HG02759 (cell line): ENCODE data around the gene RASGEF1C.

Experiments used
- ATAC-seq: cut with Tn5 transposase; IDR thresholded peaks from one replicate; pipeline ENCODE4 v1.9.1; 2021; ENCODE audit warnings: mild to moderate bottlenecking, moderate library complexity; ENCODE audit not compliant: unreplicated experiment

The RASGEF1C gene

DNA sequence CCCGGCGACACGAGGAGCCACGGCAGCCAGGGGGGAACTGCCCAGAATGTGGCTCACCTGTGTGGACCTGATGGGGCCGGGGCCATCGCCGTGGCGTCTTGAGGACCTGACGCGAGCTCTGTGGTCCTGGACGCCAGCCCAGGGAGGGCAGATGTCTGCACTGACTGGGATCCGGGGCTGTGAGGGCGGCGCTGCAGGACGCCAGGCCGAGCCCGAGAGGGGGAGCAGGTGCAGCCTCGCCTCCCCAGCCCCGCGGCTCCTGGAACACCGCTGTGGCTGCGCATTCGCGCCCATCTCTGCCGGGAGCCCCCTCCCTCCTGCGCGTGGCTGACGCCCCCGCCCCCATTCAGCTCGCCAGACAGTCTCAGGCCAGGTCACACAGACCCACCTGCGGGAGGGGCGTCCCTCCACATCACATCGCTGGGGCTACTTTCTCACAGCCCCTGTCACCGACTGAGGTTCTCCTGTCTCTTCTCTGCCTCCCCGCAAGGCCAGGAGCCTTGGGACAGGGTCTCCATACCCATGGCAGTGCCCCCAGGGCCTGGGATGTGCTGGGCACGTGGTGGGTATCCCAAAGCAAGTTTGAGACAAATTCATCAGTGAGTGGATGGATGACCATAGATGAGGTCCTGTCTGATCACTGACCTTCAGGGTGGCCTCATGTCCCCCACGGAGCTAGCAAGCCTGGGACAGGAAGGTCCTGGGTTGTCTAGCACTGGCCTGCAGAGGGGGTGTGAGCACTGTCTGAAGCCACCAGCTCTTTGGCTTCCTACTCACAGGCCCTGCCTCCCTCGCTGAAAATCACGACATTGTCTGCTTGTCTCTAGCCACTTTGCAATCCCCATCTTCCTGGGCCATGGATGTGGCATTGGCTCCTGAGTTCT, 47.3 kb downstream of the RASGEF1C start:
- ATAC-seq = no peak

DNA sequence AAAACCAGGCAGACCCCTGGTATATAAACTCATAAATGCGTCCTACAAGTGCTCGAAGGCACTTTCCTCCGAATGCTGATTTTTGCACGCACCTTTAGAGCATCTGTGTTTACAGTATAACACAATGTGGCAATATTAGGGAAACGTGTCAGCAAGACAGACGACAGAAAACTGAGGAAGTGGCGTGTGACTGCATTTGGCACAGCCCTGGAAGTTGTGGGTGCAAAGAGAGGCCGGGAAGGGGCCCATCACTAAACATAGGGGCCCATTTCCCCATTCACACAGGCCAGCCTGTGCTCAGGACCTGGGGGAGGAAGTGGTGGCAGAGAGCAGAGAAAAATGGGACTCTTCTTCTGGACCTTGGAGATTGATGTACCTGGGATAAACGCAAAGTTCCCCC, 48.2 kb downstream of the RASGEF1C start:
- no peak for ATAC-seq

GRCh38 chr5:180160215-180160614, 48.8 kb downstream of the RASGEF1C start:
- ATAC-seq = no peak

- ATAC-seq = no peak
These were observed 49.3 kb downstream of the RASGEF1C start for GRCh38 chr5:180159756-180160155.

- no peak for ATAC-seq
These were observed 51.1 kb downstream of the RASGEF1C start for GRCh38 chr5:180157866-180158265.

GRCh38 chr5:180156141-180156540, 52.9 kb downstream of the RASGEF1C start:
- ATAC-seq = no peak

DNA sequence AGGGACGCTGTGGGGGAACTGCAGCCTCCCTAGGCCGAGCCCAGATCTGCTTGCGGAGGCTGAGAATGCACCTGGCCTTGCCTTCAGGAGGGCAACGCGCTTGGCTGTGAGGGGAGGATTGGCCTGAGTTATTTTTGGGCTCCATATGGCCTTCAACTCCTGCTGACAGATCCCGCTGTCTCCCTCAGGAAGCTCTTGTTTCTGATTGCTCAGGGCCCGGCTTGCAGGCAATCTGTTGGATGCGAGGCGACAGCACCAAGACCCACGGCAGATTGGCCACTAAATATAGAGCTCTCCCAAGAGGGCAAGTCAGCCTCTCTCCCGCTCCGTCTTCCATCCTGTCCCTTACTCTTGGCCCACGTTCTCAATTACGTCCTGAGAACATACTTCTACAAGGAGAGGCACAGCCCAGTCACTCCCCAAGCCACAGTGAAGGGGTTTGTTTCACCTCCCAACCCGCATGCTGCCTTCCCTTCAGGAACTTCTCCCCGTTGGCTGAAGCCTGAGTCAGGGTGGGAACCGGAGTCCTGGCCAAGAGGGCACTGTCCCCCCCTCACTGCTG, 53.6 kb downstream of the RASGEF1C start:
- ATAC-seq = no peak

DNA sequence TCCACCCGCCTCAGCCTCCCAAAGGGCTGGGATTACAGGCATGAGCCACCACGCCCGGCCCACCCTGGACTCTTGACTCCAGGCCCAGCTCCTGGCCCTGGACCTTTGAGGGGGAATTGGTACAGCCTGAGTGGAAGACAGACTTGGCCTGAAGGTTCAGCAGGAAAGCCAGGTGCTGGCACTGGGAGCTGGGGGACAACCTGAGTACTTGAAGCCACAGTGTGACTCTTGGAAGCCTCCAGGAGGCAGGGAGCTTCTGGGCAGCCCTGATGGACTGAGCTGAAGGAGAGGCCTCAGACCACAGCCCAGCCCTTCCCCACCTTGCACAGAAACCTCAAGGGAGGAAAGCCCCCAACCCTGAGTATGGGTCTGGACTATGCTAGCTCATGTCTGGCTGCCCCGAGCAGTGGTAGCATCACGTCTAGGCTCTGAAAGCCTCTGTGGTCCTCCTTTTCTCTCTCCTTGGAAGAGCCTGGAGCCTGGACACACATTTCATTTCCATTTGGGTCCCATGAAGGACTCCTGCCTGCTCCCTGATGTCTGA, 54.1 kb downstream of the RASGEF1C start:
- ATAC-seq = no peak

- no peak for ATAC-seq
These were observed 55.0 kb downstream of the RASGEF1C start for GRCh38 chr5:180153991-180154390.

- ATAC-seq = no peak
These were observed 55.9 kb downstream of the RASGEF1C start for GRCh38 chr5:180153099-180153498.

DNA sequence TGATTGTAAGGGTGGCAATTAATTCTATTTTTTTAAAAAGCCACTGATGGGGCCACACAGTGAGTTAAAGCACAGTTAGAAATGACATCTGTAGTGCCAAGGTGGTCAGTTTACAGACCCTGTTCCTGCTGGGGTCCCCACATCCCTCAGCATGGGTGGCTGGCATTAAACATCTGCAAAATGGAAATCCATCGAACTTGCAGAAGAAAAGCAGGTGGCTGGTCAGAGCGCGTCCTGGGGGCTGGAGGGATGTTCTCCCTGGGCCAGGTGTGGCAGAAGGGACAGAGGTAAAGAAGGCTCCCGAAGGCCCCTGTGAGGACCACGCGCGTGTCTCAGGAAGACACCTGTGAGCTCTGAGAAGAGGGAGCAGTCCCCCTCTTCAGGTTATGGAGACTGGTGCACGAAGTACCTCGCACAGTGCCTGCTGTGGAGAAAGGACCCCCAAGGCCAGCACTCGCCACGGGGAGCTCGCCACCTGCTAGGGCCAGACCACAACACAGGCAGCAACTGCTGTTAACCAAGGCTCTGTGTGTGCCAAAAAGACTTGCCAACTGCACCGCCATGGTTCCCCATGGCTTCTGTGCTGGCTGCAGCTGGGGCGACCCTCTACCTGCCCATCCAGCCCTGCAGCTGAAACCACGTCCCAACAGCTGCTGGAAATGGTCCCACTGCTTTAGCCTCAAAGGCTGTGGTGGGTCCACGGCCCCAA, 65.2 kb downstream of the RASGEF1C start:
- ATAC-seq = no peak

DNA sequence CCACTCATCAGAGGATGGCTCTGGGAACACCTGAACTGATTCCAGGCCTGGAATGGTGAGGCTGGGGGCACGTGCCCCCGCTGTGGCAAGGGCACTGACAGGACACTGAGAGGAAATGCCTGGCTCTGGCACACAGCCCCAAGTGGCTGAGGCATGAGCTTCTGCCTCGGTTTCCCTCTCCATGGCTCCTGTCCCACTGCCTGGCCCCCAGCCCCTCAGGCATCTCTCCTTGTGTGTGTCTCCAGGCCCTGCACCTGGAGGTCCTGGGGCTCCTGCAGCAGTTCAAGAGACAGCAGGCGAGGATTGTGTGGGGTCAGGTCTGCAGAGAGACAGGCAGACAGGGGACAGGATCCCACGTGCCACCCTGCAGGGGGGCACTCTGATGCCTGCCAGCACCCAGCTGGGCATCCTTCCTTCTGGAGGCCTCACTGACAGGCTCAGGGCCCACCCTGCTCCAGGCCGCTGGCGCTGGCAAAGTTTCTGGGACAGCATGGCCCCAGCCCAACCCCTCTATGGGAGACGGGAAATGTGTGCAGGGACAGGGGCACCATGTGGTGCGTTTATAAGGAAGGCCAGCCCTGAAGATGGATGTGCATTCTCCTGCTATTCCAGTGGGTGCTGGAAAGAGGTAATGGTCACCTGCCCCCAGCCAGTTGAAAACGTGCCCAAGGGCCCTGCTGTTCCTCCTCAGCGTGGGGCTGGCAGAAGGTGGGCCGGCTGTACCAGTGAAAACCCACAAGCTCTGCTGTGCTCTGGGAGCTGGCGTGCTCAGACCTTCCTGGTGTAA, 66.0 kb downstream of the RASGEF1C start:
- no peak for ATAC-seq

DNA sequence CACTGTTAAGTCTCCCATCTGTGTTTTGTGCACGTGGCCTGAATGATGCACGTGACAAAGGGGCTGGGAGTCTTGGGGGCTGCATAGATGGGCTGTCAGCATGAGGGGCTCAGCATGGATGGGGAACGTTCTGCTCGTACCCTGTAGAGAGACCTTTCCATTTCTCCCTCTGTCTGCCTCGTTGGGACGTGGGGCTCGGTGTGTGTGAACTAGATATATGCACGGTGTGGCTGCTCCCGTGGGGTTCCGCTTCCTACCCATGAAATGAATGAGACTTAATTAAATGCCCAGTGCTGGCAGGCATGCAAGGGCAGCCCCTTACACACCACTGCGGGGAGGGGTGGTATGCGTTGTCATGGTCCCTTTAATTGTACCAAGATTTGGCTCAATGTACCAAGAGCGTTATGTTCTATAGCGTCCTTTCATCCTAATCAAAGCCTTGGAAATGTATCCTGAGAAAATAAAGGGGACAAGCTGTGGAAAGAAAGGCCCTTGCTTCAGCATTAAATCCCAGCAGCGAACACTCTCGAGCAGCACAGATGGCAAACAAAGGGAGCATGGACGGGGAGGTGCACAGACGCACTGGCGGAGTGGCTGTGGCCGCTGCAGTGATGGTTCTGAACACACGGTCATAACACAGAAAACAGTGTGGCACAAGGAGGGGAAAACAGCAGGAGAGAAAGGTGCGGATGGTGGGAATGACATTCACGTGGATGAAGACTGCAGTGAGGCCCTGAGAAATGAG, 66.8 kb downstream of the RASGEF1C start:
- no peak for ATAC-seq

DNA sequence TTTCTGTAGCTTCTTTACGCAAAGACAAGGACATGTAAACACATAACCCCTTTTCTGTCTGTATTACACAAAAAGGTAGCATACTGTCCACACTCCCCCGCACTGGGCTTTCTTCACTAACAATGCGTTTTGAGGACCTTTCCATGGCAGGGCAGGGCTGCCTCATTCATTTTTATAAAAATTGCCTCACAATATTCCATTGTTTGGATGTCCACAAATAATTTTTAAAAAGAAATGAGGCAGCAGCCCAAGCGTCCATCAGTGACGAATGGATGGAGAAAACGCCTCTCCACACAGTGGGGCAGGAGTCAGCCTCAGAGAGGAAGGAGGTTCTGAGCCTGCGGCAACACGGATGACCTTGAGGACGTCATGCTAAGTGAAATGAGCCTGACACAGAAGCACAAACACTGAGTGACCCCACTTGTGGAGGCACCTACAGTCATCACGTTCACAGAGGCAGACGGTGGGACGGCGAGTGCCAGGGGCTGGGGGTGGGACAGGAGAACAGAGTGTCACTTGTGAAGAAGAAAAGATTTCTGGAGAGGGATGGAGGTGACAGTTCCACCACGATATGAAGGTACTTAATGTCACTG, 67.8 kb downstream of the RASGEF1C start:
- no peak for ATAC-seq

GRCh38 chr5:180140571-180140970, 68.4 kb downstream of the RASGEF1C start:
- no peak for ATAC-seq

DNA sequence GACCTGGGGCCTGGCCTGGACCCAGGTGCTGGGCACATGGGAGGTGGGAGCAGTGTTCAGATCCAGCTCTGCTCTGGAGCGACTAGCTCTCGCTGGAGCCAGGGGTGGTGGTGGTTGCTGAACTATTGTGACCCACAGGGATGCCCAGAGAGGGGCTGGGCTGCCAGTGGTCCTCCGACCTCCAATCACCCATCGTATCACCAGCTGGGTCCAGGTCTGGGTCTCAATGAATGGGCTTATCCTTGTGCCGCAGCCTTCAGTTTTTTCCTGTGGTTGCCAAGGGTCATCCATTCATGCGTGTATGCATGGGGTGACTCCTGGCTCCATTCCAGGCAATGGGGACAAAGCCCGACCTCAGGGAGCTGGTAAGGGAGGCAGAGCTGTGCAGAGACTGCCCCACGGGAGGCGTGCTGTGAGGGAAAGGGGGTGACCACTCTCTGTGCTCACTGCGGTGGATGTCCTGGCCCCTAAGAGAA, 68.9 kb downstream of the RASGEF1C start:
- ATAC-seq = no peak

DNA sequence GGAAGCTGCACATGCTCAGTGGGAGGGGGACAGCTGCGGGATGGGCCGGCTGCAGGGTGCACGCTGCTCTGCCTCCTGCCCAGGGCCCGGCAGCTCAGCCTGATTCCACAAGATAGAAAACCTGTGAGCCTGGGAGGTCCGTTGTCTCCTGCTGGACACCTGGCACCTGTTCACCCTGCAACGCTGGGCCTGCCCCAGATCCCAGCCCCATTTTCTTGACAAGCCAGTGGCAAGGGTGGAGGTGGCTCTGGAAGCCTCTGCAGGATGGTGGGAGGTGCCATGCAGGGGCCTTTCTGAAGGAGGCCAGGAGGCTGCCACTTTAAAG, 69.3 kb downstream of the RASGEF1C start:
- ATAC-seq = no peak

DNA sequence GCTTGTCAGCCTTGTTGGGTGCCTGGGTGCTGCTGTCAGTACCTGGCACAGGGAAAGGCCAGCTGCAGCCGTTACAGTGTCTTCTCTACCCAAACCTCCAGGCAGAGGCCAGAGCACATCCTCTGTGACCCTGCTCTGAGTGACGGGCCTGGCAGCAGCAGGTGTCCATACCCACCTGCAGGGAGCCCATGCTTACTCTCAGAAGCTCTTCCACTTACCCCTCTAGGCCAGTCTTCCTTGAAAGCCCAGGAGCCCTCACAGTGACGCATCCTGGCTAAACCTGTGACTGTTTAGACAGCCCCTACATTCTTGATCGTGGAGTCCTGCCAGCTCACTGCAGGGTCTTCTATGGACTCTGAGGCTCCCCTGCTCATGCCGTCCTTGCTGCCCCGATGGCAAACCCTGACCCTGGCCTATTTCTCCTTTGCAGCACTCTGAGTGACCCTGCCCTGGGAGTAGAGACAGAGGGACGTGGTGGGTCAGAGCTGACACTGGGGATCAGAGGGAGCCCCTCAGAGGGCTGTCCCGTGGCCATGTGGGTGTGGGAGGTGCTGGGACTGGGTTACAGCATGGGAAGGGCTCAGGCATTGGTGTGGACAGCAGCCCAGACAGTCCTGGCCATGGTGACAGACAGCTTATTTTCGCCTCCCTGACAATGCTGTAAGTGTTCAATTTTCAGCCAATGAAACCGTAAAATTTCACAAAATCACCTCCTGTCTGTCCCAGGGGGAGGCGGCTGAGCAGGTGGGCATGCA, 69.9 kb downstream of the RASGEF1C start:
- ATAC-seq = no peak
